MM.1S (cell line): ENCODE results near the gene TCF12.

Experiments
- EZH2 ChIP-seq: fragments of 300-600 bp; sonication (generic); optimal IDR thresholded peaks from 2 replicates; pipeline ENCODE3; 2017; ENCODE audit warnings: low read depth, mild to moderate bottlenecking, antibody characterized with exemption, low read length, mixed read lengths
- TF ChIP-seq, protein P1 (sequence below): fragments of 300-600 bp; sonication (generic); IDR thresholded peaks from 2 replicates; pipeline ENCODE4 v1.5.1; 2016; ENCODE audit warnings: antibody characterized with exemption, low read length, mixed read lengths

DNA sequence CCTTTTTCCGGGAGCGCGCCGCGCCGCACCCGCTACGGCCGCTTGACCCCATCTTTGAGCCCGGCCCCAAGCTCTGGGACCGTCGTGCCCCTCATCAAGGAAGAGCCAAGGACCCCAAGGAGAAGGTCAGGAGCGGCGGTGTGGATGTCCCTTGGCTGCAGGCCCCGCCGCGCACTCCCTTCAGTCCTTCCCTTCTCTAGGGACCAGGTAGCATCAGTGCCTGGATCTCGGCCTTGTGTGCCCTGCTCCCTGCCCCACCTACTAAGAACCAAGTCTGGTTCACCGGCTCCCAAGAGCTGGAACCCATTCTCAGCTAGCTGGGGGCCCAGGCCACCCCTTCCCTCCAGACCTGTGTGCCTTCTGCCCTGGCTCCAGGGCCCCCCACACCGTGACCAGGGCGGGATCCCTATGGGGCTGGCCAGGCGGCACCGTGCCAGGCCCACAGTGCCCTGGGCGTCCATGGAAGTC is 388.5 kb downstream of the TCF12 start:
- TF ChIP-seq, protein P1, sequence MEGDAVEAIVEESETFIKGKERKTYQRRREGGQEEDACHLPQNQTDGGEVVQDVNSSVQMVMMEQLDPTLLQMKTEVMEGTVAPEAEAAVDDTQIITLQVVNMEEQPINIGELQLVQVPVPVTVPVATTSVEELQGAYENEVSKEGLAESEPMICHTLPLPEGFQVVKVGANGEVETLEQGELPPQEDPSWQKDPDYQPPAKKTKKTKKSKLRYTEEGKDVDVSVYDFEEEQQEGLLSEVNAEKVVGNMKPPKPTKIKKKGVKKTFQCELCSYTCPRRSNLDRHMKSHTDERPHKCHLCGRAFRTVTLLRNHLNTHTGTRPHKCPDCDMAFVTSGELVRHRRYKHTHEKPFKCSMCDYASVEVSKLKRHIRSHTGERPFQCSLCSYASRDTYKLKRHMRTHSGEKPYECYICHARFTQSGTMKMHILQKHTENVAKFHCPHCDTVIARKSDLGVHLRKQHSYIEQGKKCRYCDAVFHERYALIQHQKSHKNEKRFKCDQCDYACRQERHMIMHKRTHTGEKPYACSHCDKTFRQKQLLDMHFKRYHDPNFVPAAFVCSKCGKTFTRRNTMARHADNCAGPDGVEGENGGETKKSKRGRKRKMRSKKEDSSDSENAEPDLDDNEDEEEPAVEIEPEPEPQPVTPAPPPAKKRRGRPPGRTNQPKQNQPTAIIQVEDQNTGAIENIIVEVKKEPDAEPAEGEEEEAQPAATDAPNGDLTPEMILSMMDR = no peak
- no peak for TF ChIP-seq EZH2
